HL-60/S4 (cell line): Measurements from ENCODE around the gene DCDC1.

ENCODE experiments used
- in situ Hi-C: fragments of 300-500 bp; cut with MboI; formaldehyde crosslinking; loops from 2 replicates; pipeline ENCODE4 v1.14.3; 2022; ENCODE audit warnings: low sequenced_read_pairs

Gene DCDC1

GRCh38 chr11:31114442-31114841 lies 255.1 kb downstream of the DCDC1 start:
- in situ Hi-C loops = loop anchor here (25.0 kb wide), 1 partner anchor 1148 kb away; no protein-coding TSS in a partner anchor

GRCh38 chr11:31110830-31111229 lies 258.7 kb downstream of the DCDC1 start:
- in situ Hi-C loops = loop anchor here (25.0 kb wide), 1 partner anchor 1151 kb away; no protein-coding TSS in a partner anchor

GRCh38 chr11:31109446-31109845 lies 260.1 kb downstream of the DCDC1 start:
- in situ Hi-C loops = loop anchor here (25.0 kb wide), 1 partner anchor 1153 kb away; no protein-coding TSS in a partner anchor

- in situ Hi-C loops = loop anchor here (25.0 kb wide), 1 partner anchor 1155 kb away; no protein-coding TSS in a partner anchor
Measured at GRCh38 chr11:31107649-31108048, 261.9 kb downstream of the DCDC1 start.

- in situ Hi-C loops = loop anchor here (25.0 kb wide), 1 partner anchor 1155 kb away; no protein-coding TSS in a partner anchor
Measured at GRCh38 chr11:31106968-31107576, 262.5 kb downstream of the DCDC1 start.

GRCh38 chr11:31106326-31106725 lies 263.2 kb downstream of the DCDC1 start:
- in situ Hi-C loops = loop anchor here (25.0 kb wide), 1 partner anchor 1156 kb away; no protein-coding TSS in a partner anchor

GRCh38 chr11:31102875-31103274 lies 266.7 kb downstream of the DCDC1 start:
- in situ Hi-C loops = loop anchor here (25.0 kb wide), 1 partner anchor 1159 kb away; no protein-coding TSS in a partner anchor

- in situ Hi-C loops = loop anchor here (25.0 kb wide), 1 partner anchor 1160 kb away; no protein-coding TSS in a partner anchor
Measured at GRCh38 chr11:31102316-31102715, 267.2 kb downstream of the DCDC1 start.

GRCh38 chr11:31096191-31096805 lies 273.2 kb downstream of the DCDC1 start:
- in situ Hi-C loops = no loop called here

- in situ Hi-C loops = no loop called here
Measured at GRCh38 chr11:31092638-31093037, 276.9 kb downstream of the DCDC1 start.

GRCh38 chr11:31089117-31089516 lies 280.4 kb downstream of the DCDC1 start:
- in situ Hi-C loops = no loop called here

GRCh38 chr11:31069447-31070205 lies 299.9 kb downstream of the DCDC1 start:
- in situ Hi-C loops = no loop called here

GRCh38 chr11:31060880-31061279 lies 308.7 kb downstream of the DCDC1 start:
- in situ Hi-C loops = no loop called here

- in situ Hi-C loops = no loop called here
Measured at GRCh38 chr11:31059529-31059928, 310.0 kb downstream of the DCDC1 start.

- in situ Hi-C loops = no loop called here
Measured at GRCh38 chr11:31050061-31050765, 319.3 kb downstream of the DCDC1 start.

GRCh38 chr11:31045335-31045734 lies 324.2 kb downstream of the DCDC1 start:
- in situ Hi-C loops = no loop called here

- in situ Hi-C loops = no loop called here
Measured at GRCh38 chr11:31030138-31030792, 339.3 kb downstream of the DCDC1 start.

GRCh38 chr11:31026315-31026714 lies 343.2 kb downstream of the DCDC1 start:
- in situ Hi-C loops = no loop called here

- in situ Hi-C loops = no loop called here
Measured at GRCh38 chr11:31022080-31022479, 347.5 kb downstream of the DCDC1 start.

GRCh38 chr11:31019786-31020185 lies 349.8 kb downstream of the DCDC1 start:
- in situ Hi-C loops = no loop called here
